SIG-M5 treated with dmso at 0.1 percent for 504 hours (cell line): ENCODE results near the gene GUCD1.

Experiments used
- DNase-seq: peaks from one replicate; lab custom pipeline; 2025; ENCODE audit not compliant: unreplicated experiment; lab: John Stamatoyannopoulos, UW

The GUCD1 gene

DNA sequence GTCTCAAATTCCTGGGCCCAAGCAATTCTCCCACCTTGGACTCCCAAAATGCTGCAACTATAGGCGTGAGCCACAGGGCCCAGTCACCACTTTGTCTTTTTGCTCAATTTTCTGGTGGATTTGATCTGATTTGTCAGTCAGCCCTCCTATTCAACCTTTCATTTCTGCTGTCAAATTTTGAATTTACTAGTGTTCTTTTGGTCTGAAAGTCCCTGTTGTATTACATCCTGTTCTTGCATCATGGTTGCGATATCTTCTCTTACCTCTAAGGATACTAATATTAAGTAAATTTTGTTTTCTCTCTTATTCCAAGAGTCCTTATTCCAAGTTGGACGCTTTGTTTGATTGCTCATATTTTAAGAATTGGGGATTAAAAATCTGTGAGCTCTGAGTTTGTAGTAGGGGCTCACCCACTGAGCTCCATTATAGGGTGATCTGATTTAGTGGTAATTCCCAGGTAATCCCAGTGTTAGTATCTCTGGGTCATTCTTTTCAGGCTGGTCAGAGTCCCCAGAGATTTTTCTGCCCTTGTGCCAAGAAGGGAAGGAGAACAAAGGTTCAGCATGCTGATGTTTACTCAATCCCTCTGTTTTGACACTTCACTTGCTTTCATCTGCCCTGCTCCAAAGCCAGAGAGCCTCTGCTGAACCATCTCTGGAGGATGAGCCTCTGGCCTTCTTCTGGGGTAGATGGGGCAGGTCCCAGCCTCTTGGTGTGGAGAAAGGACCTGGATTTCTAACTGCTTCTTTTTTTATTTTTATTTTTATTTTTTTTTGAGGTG lies 49.8 kb downstream of the GUCD1 start:
- no peak for DNase-seq

DNA sequence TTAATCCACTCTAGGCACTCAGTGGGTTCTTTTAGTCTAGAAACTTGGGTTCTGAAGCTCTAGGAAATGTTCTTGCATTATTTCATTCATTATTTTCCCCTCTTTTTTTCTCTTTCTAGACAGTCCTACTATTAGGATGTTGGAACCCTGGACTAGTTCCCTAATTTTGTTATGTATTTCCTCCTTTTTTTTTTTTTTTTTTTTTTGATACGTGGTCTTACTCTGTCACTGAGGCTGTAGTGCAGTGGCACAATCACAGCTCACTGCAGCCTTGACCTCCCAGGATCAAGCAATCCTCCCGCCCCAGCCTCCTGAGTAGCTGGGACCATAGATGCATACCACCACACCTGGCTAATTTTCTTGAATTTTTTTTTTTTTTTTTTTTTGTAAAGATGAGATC lies 50.4 kb downstream of the GUCD1 start:
- DNase-seq, result no peak

DNA sequence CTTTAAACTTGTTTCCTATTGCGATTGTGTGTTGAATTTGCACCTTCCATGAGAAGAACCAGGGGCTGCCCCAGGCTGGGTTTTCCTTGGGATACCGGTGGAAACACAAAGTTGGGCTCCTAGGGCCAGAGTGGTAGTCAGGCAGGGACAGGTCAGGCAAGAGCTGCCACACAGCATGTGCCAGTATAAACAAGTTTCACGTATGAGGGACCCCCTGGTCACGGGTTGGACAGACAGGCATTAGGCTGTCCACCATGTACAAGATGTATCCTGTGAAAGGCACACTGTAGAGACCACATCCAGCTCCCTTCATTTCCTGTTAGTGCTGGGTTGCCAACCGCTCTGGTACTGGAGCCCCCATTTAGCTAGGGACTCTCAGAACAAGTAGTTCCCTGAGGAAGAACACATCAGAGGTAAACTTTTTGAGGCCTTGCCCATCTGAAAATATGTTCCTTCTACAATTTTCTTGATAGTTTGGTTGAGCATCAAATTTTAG lies 51.0 kb downstream of the GUCD1 start:
- DNase-seq, result no peak

DNA sequence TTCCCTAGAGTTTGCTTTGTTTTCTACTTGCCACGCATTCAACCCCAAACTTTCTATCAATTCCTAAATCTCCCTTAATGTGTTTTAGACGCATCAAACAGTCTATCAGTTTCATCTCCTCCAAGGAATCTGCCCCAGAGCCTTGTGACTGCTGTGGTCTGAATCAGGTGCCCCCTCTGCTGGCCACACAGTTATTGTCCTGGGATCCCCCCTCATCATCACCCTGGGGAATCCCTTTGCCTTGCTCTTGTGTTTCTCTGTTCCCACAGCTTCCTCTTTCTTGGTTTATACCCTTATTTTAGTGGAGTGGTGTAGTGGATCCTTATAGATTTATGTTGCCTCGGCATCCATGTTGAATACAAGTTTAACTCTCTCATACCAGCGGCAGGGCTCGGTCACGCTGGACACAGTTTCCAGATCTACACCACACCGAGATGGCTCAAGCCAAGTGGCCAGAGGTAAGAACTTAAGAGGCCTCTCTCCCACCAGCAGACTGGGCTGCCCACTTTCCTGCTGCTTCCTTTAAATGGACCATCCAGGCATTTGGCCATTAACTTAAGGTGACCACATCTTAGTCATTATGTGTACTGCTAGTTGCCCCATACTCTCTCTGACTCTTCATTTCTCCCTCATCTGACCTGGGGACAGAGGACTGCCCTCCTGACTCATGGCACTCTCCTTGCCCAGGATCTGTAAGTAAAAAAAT lies 51.6 kb downstream of the GUCD1 start:
- DNase-seq, result peak; percentile 94

DNA sequence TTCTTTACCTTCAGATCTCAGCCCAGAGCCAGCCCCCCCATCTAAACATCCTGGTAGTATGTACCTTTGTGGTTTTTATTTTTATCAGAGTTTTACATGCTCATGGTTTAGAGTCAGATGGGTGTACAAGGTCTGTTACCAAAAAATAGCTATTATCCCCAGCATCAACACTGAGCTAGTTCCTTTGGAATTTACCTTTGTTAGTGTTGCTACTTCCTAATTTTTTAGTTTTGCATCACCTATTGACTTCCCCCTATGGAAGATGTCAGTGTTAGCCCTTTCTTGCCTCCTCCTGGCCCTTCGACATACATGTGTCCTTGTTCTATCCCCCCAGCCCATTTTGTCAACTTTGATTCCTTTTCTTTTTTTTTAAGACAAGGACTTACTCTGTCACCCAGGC lies 52.4 kb downstream of the GUCD1 start:
- no peak for DNase-seq

DNA sequence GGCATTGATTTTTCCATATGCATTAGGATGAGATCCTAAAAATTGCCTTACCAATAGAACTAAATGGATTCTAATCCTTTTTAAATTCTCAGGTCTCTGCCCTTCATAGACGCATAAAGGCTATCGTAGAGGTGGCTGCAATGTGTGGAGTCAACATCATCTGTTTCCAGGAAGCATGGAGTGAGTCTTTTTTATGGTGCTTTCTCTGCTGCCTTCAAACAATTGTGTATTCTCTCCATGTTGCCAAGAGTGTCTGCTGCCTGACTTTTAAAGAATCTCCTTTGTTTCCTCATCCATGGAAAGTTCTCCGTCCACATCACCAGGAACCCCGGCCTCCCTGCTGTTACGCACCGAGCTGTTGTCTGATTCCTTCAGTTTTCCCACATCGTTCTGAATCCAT lies 52.9 kb downstream of the GUCD1 start:
- DNase-seq, result no peak

DNA sequence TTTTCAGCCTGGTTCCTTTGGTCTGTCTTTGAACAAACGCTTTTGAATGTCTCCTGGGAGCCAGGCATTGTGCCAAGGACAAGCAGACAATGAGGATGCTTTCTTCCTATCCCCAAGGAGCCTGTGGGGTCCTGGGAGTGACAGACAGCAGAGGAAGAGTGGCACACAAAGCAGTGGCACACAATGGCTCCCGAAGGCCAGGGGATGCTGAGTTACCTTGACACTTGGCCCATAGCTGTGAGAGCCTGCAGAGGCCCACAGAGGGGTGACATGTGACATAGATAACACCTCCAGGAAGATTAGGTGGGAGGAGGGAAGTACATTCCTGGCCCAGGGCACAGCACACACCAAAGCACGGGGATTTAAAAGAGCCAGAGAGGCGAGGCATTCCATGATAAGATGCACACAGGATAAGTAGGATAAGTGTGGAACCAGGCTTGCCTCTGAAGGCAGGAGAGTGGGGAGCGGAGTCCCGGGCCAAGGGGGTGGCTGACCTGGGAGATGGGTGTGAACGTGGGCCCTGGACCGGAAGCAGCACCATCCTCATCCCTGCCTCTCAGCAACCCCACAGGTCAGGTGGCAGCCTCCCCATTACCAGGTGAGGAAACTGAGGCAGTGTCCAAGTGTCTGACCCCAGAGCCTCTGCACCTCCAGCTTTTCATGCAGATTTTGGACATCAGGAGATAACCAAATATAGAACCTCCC lies 53.5 kb downstream of the GUCD1 start:
- no peak for DNase-seq

DNA sequence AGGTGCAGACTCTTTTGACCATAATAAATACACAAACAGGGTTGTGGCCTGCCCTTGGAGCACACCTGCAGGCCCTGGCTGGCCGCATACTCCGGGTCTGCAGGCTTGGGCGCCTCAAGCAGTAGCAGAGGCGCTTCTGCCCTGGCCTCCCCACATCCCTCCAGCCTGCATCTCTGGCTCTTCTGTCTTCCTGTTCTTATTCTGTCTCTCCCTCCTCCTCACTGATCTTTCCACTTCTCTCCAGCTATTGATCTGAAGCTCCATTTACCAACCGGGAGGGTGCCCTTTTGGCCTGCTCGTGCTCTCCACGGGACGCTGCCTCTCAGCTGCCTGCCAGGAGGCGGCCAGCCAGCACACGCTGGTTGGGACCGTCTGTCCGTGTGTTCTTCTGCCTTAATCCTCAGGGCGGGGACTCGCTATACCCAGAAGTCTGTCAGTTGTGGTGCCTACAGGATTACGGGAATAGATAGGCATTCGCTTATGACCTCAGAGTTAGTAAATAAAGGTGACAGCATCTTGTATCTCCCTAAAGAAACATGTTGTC lies 54.6 kb downstream of the GUCD1 start:
- DNase-seq, result no peak

DNA sequence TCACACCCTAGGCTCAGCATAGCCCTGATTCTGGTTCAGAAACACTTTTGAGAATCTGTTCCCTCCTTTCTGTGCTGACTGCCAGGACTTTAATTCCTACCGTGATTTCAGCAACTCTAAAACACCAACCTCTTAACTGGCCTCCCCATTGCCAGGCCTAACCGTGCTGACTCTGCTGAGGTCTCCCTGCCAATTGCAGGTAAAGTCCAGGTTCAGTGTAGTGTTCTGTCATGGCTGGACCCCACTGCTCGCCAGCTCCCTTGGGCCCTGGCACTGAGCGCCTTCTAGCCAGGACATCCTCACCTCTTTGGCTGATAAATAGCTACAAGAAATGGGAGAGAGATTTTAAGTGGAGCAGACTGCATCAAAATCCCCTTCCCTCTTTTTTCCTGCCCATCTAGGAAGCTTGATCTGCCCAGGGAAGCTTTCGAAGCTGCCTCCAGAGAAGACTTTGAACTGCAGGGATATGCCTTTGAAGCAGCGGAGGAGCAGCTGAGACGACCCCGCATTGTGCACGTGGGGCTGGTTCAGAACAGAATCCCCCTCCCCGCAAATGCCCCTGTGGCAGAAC lies 55.1 kb downstream of the GUCD1 start:
- no peak for DNase-seq

DNA sequence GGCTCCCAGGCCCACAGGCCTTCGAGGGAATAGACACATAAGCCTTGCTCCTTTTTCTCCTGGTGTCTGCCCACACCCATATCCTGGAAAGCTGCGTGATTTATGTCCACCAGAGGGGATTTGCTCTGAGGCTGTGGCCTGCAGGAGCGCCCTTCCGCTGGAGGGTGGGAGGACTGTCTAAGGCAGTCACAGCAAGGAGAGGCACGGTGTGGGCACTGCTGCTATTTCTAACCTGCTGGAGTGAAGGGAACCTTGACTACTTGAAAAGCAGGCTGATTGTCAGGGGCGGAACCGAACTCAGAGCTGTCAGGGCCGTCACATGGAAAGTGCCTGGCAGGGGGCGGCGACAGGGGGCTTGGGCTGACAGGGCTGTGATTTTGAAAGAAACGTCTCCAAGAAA lies 56.1 kb downstream of the GUCD1 start:
- no peak for DNase-seq

DNA sequence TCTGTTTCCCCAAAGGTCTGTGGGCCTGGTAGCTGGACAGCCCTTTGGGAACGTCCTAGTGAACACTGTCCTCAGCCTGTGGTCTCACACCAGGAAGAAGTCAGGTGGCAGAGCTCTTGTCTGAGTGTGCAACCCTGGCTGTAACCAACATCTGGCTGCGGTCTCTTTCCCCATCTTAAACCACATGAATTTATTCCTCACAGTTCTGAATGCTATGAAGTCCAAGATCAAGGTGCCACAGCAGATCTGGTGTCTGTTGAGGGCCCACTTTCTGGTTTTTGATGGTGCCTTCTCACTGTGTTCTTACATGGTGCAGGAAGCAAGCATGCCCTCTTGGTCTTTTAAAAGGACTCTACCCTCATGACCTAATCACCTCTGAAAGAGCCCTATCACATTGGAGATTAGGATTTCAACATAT lies 57.1 kb downstream of the GUCD1 start:
- DNase-seq, result peak; percentile 61

DNA sequence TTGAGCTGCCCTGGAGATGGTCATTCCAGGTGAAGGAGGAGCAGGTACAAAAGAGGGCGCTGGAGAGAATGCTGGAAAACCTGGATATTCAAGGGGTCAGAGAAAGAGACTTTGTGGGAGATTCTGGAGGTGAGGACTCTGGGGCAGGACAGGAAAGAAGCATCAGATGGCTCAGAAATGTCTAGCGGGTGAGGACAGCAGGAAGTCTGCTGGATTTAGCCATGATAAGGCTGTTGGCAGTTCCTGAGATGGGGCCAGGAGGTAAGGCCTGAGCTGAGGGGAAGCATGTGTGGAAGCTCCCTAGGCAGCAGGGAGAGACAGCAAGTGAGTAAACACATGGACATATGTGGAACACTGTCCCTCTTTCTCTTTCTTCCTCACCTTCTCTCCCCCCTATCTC lies 58.3 kb downstream of the GUCD1 start:
- no peak for DNase-seq

DNA sequence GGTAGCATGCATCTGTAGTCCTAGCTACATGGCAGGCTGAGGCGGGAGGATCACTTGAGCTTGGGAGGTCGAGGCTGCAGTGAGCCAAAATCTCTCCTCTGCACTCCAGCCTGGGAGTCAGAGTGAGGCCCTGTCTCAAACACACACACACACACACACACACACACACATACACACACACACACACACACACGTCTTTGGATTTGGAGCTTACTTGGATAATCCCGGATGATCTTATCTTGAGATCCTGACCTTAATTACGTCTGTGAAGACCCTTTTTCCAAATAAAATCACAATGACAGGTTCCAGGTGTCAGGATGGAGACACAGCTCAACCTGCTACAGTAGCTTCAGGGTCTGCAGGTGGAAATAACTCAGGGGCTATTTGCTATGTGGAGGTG lies 58.7 kb downstream of the GUCD1 start:
- no peak for DNase-seq

DNA sequence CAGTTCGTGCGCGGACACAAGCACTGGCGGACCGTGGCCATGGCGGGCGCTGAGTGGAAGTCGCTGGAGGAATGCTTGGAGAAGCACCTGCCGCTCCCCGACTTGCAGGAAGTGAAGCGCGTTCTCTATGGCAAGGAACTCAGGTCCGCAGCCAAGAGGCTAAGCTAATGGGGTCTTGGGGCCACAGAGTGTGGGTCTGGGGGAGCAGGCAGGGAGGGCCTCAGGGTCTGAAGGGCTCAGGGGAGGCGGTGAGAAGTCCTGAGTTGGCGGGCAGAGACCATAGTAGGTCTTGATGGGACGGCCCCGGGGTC lies 59.6 kb downstream of the GUCD1 start:
- no peak for DNase-seq

DNA sequence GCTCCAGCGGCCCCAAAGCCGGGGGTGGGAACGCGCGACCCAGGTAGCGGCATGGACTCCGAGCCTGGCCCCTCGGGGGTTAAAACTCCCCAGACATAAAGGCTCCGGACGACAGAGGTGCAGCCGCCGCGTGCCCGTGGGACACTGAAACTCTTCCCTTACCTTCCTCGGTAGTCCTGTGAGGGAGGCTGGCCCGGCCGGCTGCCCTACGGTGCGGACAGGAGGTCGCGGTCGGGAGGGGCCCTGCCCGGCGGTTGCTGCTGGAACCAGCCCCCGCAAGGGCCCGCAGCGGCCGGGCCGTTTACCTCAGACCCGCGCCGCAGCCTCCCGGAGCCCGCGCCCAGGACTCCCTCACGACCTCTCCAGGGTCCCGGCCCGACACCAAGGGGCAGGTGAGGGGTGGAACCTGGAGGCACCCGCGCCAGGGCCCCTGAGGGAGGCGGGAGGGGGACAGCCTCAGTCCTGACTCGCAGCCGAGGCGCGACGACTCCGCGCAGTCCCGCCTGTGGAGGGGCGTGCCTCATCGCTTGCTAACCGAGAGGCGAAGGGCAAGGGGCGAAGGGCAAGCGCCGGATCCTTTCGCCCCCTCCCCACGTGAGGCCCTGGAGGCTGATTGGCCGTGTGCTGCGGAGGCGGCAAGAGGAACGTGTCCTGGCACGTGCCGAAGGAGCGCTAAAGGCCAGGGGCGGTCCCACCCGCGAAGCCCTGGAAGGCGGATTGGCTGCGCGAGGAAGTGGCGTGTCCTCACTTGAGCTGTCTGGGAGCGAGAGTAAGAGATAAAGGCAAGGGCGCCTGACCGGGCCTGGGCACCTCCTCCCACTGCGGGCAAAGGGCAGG lies 60.2 kb downstream of the GUCD1 start, which contains the start of gene UPB1:
UPB1 (plus strand) TSS at position 805 of the 837 bp plus-strand sequence. CDS start 72 bp downstream, outside the sequence.
- DNase-seq, result no peak

DNA sequence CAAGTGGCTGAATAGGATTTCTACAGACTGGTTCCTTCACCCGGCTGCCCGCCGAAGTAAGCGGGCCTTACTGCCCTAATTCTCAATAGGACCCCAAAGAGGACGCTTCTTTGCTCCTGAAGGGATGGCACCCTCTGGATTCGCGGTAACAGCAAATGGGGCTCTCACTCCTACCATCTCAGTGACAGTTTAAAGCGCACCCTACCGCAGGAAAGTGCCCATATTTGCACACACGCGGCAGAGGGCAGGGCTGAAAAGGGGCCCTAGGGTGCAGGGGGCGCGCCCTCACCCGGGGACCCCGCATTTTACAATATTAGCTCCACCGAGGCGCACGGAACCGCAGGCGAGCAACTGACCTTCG lies 60.8 kb downstream of the GUCD1 start:
- no peak for DNase-seq

DNA sequence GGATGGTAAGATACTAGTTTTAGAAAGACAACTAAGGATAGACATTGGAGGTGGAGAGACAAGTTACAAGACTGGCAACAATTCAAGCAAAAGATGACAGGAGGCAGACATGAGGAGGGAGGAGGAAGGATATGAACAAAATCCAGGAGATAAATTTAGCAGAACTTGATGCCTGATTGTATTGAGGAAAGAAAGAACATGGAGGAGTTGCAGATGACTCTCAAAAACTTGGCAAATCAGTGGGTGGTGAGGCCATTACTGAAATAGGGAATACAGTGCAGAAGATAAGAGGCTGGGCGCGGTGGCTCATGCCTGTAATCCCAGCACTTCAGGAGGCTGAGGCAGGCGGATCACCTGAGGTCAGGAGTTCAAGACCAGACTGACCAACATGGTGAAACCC lies 62.5 kb downstream of the GUCD1 start:
- no peak for DNase-seq
